ENCODE measurements around the gene CLIP1. TPM values are rescaled to one million over a fixed set of nuclear protein-coding genes. Genes with fewer than 3 reads are reported as not detected.

The CLIP1 gene
- total RNA-seq, 1 experiment from 2014 or later: 62.2 TPM

DNA sequence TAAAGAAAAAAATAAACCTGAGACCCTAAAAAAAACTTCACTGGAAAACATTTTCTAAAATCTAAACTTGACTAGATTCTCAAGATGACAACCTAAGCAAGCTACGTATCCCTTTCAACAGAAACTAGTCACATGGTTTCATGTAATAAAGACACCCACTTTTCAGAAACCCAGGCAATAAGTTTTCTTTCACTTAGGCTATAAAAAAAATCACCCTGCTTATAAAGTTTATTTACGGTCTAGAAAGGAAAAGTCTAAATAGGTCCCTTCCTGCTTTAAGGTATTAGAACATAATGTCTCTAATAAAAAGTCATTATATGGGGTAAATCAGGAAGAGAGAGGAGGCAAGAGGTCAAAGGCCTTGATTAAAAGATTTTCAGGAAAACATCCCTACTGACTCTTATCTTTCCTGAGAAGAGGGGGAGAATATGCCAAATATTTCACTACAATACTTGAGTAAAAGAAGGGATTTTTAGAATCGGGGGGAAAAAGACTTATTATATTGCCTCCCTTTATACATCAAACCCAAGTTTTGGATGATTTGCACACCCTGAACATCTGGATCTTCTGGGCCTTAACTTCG lies 9.5 kb downstream of the CLIP1 start:
- Histone ChIP-seq H3K27me3 (replicated peaks; ENCODE audit: insufficient read depth, low read depth, low read length, poor library complexity) (no peaks in the 10 kb centered on the region), H3K4me1 (ENCODE audit: insufficient read depth, low read length, poor library complexity, severe bottlenecking) (peaks cover 30% of the 10 kb centered on the region), H3K27ac (ENCODE audit: low read depth, low read length, poor library complexity, severe bottlenecking) (peak overlapping the region; percentile 85), H3K9me3 (ENCODE audit: low read depth, low read length, poor library complexity, severe bottlenecking) (no peaks in the 10 kb centered on the region), H3K36me3 (ENCODE audit: insufficient read depth, low read length, poor library complexity, severe bottlenecking) (no peaks in the 10 kb centered on the region), H3K4me3 (ENCODE audit: low read depth, low read length, poor library complexity, severe bottlenecking) (peak overlapping the region; percentile 20)
- ChIA-PET CTCF (interaction anchor here (0.8 to 1.3 kb wide), 3 partner anchors 11 to 13 kb away, joined by 3 to 8 read pairs (median 4); no protein-coding TSS in a partner anchor), POLR2A (ENCODE audit: low non-redundant PET) (interaction anchor here (0.7 to 1.2 kb wide), 2 partner anchors 13 to 86 kb away, joined by 3 to 4 read pairs; no protein-coding TSS in a partner anchor)
- peak; percentile 92 for DNase-seq (ENCODE audit: low spot score)
- TF ChIP-seq, protein P1, sequence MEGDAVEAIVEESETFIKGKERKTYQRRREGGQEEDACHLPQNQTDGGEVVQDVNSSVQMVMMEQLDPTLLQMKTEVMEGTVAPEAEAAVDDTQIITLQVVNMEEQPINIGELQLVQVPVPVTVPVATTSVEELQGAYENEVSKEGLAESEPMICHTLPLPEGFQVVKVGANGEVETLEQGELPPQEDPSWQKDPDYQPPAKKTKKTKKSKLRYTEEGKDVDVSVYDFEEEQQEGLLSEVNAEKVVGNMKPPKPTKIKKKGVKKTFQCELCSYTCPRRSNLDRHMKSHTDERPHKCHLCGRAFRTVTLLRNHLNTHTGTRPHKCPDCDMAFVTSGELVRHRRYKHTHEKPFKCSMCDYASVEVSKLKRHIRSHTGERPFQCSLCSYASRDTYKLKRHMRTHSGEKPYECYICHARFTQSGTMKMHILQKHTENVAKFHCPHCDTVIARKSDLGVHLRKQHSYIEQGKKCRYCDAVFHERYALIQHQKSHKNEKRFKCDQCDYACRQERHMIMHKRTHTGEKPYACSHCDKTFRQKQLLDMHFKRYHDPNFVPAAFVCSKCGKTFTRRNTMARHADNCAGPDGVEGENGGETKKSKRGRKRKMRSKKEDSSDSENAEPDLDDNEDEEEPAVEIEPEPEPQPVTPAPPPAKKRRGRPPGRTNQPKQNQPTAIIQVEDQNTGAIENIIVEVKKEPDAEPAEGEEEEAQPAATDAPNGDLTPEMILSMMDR (conservative IDR thresholded peaks at IDR 0.05; ENCODE audit: low read depth, low read length): no peak
- TF ChIP-seq EZH2 (IDR thresholded peaks at IDR 0.05; ENCODE audit: borderline replicate concordance, low read depth, low read length, poor library complexity, severe bottlenecking): no peak
- intact Hi-C loops (cut with micrococcal nuclease; ENCODE audit: unreplicated experiment): no loop called here
- BruUV-seq (replicated peaks): no TSS peak

- intact Hi-C loops (cut with micrococcal nuclease; ENCODE audit: unreplicated experiment): no loop called here
- Histone ChIP-seq H3K27me3 (replicated peaks; ENCODE audit: insufficient read depth, low read depth, low read length, poor library complexity) (no peaks in the 10 kb centered on the region), H3K4me3 (ENCODE audit: low read depth, low read length, poor library complexity, severe bottlenecking) (no peak overlapping the region), H3K36me3 (ENCODE audit: insufficient read depth, low read length, poor library complexity, severe bottlenecking) (no peaks in the 10 kb centered on the region), H3K4me1 (ENCODE audit: insufficient read depth, low read length, poor library complexity, severe bottlenecking) (peaks cover 40% of the 10 kb centered on the region), H3K27ac (ENCODE audit: low read depth, low read length, poor library complexity, severe bottlenecking) (peak overlapping the region; percentile 85), H3K9me3 (ENCODE audit: low read depth, low read length, poor library complexity, severe bottlenecking) (no peaks in the 10 kb centered on the region)
- no peak for TF ChIP-seq EZH2 (IDR thresholded peaks at IDR 0.05; ENCODE audit: borderline replicate concordance, low read depth, low read length, poor library complexity, severe bottlenecking)
- TF ChIP-seq, protein P1 (conservative IDR thresholded peaks at IDR 0.05; ENCODE audit: low read depth, low read length): no peak
- no TSS peak for BruUV-seq (replicated peaks)
- CTCF ChIA-PET: interaction anchor here (1.3 kb wide), 1 partner anchor 11 kb away, joined by 8 read pairs; no protein-coding TSS in a partner anchor
- no peak for DNase-seq (ENCODE audit: low spot score)
- POLR2A ChIA-PET (ENCODE audit: low non-redundant PET): no interaction called here
Observed at GRCh38 chr12:122411537-122411936, 10.9 kb downstream of the CLIP1 start.

DNA sequence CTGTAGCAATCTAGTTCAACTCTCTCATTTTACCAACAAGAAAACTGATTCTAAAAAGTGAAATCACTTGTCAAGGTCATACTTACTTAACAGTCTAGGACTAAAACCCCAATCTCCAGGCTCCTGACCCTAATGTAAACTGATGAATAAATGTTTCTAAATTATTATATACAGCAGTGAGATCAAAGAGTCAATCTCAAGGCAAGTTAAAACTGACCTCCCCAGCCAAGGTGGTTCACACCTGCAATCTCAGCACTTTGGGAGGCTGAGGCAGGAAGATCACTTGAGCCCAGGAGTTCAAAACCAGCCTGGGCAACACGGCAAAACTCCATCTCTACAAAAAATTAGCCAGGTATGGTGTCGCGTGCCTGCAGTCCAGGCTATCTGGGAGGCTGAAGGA lies 15.3 kb downstream of the CLIP1 start:
- Histone ChIP-seq H3K9me3 (ENCODE audit: low read depth, low read length, poor library complexity, severe bottlenecking) (no peaks in the 10 kb centered on the region), H3K4me3 (ENCODE audit: low read depth, low read length, poor library complexity, severe bottlenecking) (no peak overlapping the region)
- POLR2A ChIA-PET (ENCODE audit: low non-redundant PET): no interaction called here

More for the DNA sequence above, 15.3 kb downstream of the CLIP1 start:
- no TSS peak for BruUV-seq (replicated peaks)
- CTCF ChIA-PET: interaction anchor here (1.0 kb wide), 1 partner anchor 64 kb away, joined by 4 read pairs; no protein-coding TSS in a partner anchor
- Histone ChIP-seq H3K27ac (ENCODE audit: low read depth, low read length, poor library complexity, severe bottlenecking) (peak overlapping the region; percentile 93), H3K36me3 (ENCODE audit: insufficient read depth, low read length, poor library complexity, severe bottlenecking) (no peaks in the 10 kb centered on the region), H3K27me3 (replicated peaks; ENCODE audit: insufficient read depth, low read depth, low read length, poor library complexity) (no peaks in the 10 kb centered on the region), H3K4me1 (ENCODE audit: insufficient read depth, low read length, poor library complexity, severe bottlenecking) (peaks cover 50% of the 10 kb centered on the region)
- no peak for DNase-seq (ENCODE audit: low spot score)
- intact Hi-C loops (cut with micrococcal nuclease; ENCODE audit: unreplicated experiment): no loop called here
- no peak for TF ChIP-seq EZH2 (IDR thresholded peaks at IDR 0.05; ENCODE audit: borderline replicate concordance, low read depth, low read length, poor library complexity, severe bottlenecking)
- TF ChIP-seq, protein P1 (conservative IDR thresholded peaks at IDR 0.05; ENCODE audit: low read depth, low read length): no peak

Measured in A673 (cell line).